ENCODE measurements around the gene SRPRA. TPM values are rescaled to one million over a fixed set of nuclear protein-coding genes. Genes with fewer than 3 reads are reported as not detected.
A peak's percentile ranks its signal among the peaks of the same experiment; 100 is the strongest.
"Not testable (repeated sequence)": the region's sequence is repeated elsewhere in the genome, so short reads cannot be mapped to it uniquely, and the experiment has no call there.

SRPRA gene
- total RNA-seq, 1 donor from 2014 or later: 120 TPM

DNA sequence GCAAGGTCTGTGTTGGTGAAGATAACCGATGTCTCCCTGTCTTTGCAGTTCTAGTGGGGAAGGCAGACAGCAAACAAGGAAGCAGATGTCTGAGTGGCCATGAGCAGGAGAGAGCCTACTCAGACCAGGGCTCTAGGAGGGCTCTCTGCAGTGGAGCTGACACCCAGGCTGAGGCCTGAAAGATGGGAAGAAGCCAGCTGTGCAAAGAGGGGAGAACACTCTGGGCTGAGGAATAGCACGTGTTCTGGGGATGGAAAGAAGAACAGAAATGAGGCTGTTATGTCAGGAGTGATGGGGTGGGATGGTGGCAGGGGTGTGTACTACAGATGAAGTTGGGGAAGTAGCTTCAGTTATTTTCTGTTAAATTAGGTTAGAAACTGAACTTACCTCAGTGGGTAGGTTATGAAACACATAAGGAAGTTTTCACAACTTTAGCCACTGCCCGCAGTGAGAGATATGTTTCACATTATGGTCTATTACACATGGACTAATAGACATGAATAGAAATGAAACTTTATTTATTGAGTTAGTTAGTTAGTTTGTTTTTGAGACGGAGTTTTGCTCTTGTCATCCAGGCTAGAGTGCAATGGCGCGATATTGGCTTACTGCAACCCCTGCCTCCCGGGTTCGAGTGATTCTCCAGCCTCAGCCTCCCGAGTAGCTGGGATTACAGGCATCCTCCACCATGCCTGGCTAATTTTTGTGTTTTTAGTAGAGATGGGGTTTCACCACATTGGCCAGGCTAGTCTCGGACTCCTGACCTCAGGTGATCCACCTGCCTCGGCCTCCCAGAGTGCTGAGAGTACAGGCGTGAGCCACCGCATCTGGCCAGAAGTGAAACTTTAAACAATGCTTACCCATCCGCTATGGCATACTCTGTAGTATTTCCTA is 43.0 kb upstream of the SRPRA start:
- no peak overlapping the region for H3K27ac ChIP-seq

DNA sequence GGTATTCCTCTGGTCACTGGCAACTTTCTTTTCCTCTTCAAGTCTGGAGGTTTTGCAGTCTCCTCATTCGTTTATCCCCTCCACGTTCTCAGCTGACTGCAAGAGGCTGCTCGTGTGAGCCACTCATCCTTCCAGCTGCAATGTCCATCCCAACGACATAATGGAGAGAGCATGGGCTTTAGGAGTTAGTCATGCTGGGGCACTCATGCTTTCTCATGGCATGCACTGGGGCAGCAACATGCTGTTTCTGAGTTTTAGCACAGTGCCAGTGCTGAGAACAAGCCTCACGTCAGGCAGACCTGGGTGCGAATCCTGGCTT is 42.3 kb upstream of the SRPRA start:
- H3K27me3 ChIP-seq: no peaks in the 10 kb centered on the region
- intact Hi-C loops (cut with DNase I): loop anchor here (5.0 kb wide), 2 partner anchors 126 to 171 kb away; no protein-coding TSS in a partner anchor
- no peaks in the 10 kb centered on the region for H3K9me3 ChIP-seq
- ATAC-seq: no peak
- no peak for DNase-seq
- H3K4me1 ChIP-seq: peaks cover 8% of the 10 kb centered on the region
- peak overlapping the region; percentile 47 for H3K27ac ChIP-seq
- H3K36me3 ChIP-seq: peaks cover 7% of the 10 kb centered on the region
- no peak overlapping the region for H3K4me3 ChIP-seq
- TF ChIP-seq, protein P1, sequence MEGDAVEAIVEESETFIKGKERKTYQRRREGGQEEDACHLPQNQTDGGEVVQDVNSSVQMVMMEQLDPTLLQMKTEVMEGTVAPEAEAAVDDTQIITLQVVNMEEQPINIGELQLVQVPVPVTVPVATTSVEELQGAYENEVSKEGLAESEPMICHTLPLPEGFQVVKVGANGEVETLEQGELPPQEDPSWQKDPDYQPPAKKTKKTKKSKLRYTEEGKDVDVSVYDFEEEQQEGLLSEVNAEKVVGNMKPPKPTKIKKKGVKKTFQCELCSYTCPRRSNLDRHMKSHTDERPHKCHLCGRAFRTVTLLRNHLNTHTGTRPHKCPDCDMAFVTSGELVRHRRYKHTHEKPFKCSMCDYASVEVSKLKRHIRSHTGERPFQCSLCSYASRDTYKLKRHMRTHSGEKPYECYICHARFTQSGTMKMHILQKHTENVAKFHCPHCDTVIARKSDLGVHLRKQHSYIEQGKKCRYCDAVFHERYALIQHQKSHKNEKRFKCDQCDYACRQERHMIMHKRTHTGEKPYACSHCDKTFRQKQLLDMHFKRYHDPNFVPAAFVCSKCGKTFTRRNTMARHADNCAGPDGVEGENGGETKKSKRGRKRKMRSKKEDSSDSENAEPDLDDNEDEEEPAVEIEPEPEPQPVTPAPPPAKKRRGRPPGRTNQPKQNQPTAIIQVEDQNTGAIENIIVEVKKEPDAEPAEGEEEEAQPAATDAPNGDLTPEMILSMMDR (IDR thresholded peaks at IDR 0.05): no peak

More for the DNA sequence above, 43.0 kb upstream of the SRPRA start:
- H3K4me3 ChIP-seq: no peak overlapping the region
- peaks cover 7% of the 10 kb centered on the region for H3K36me3 ChIP-seq
- no peak for DNase-seq
- intact Hi-C loops (cut with DNase I): loop anchor here (5.0 kb wide), 2 partner anchors 126 to 171 kb away; no protein-coding TSS in a partner anchor
- peaks cover 8% of the 10 kb centered on the region for H3K4me1 ChIP-seq
- peak; percentile 70 for ATAC-seq
- H3K9me3 ChIP-seq: no peaks in the 10 kb centered on the region
- H3K27me3 ChIP-seq: no peaks in the 10 kb centered on the region
- TF ChIP-seq, protein P1 (IDR thresholded peaks at IDR 0.05): no peak

DNA sequence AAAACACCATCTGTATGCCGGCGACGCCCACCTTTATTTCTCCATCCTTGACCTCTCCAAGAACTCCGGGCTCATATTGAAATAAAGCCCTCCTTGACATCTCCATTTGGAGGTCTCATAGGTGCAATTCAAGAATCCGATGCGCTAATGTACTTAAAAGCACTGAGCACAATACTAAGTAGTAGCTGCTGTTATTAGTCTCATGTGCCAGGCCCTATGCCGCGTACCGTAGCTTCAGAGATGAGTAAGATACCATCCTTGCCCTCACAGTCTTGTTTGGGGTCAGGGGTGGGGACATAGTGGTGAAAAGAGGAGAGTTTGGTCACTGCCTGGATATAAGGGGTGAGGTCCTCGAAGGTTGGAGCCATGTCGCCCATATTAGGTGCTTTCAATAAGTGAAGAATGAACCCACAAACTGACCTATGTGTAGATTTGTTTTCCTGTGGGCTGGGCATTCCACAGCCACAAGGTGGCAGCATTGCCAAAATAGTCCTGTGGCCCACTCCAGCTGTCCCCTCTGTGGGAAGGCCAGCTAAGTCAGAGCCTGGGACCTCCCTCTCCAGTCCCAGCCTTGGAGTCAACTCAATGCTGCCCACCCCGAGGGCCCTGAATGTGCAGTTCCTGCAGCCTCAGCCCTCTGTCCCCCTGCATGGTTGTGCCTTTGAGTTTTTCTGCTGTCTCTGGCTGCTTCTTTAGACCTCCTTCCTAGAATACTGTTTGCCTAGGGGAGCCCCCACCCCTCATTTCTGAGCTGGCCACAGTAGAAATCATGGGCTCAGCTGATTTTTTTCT is 41.7 kb upstream of the SRPRA start:
- DNase-seq (peak; percentile 78), ATAC-seq (peak; percentile 94)
- Histone ChIP-seq H3K27ac (peak overlapping the region; percentile 47), H3K4me3 (no peak overlapping the region), H3K9me3 (no peaks in the 10 kb centered on the region), H3K27me3 (no peaks in the 10 kb centered on the region), H3K36me3 (peaks cover 7% of the 10 kb centered on the region), H3K4me1 (peaks cover 8% of the 10 kb centered on the region)
- TF ChIP-seq, protein P1 (IDR thresholded peaks at IDR 0.05): peak; percentile 90
- intact Hi-C loops (cut with DNase I): loop anchor here (5.0 kb wide), 2 partner anchors 127 to 172 kb away; no protein-coding TSS in a partner anchor

DNA sequence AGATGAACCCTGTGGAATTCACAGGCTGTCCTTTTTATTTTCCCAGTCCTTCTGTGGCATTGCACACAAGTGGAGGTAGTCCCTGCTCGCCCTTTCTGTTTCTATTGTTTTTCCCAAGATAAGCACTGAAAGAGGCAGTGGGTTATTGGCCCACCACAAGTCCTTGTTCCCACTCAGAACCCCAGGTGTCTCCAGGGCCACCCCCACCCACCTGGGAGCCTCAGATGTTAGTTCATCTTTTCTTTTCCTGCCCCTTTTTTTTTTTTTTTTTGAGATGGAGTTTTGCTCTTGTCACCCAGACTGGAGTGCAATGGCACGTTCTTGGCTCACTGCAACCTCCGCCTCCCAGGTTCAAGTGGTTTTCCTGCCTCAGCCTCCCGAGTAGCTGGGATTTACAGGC is 40.1 kb upstream of the SRPRA start:
- H3K36me3 ChIP-seq; intact Hi-C loops (cut with DNase I); H3K27me3 ChIP-seq; ATAC-seq; H3K9me3 ChIP-seq; H3K27ac ChIP-seq; DNase-seq; H3K4me3 ChIP-seq: not testable (repeated sequence)
- peaks cover 17% of the 10 kb centered on the region for H3K4me1 ChIP-seq

DNA sequence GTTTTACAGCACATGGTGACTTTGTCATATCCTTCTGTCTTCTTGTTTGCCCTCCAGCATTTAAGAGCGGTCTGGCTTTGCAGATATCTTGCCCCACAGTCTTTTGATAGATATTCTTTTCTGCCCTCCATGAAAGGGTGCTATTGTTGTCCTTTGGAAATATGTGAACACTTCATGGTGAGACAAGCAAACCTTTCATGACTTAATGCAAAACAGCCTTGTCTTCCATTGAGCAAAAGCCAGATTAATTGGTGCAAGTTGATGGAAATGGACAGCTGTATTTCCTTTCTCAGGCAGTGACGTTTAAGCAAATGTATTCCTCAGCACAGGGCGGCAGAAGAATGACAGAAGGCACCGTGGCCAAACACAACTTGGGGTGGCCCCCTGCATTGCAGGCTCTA is 39.6 kb upstream of the SRPRA start:
- peaks cover 7% of the 10 kb centered on the region for H3K36me3 ChIP-seq
- TF ChIP-seq, protein P1 (IDR thresholded peaks at IDR 0.05): no peak
- peaks cover 17% of the 10 kb centered on the region for H3K4me1 ChIP-seq
- intact Hi-C loops (cut with DNase I): no loop called here
- no peak for ATAC-seq
- DNase-seq: no peak
- no peaks in the 10 kb centered on the region for H3K27me3 ChIP-seq
- no peak overlapping the region for H3K4me3 ChIP-seq
- H3K27ac ChIP-seq: no peak overlapping the region
- H3K9me3 ChIP-seq: no peaks in the 10 kb centered on the region

DNA sequence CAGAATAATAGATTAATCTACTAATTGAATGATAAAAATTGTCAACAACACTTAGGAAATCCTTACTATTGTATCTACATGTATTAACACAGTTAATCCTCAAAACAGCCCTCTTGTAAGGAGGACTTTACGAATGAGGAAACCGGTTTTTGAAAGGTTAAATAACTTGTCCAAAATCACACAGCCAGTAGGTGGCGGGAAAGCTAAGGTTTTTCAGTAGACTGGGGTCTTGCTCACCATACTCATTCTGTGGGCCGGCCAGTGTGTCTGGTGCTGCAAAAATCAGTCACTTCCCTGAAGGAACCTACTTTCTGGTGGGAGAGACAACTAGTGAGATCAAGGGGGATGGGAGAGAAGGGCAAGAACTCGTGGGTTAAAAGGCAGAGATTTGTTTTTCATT is 39.0 kb upstream of the SRPRA start:
- TF ChIP-seq, protein P1 (IDR thresholded peaks at IDR 0.05): peak; percentile 23
- Histone ChIP-seq H3K9me3 (no peaks in the 10 kb centered on the region), H3K27ac (no peak overlapping the region), H3K36me3 (peaks cover 7% of the 10 kb centered on the region), H3K4me3 (no peak overlapping the region), H3K4me1 (peaks cover 17% of the 10 kb centered on the region), H3K27me3 (no peaks in the 10 kb centered on the region)
- intact Hi-C loops (cut with DNase I): no loop called here
- DNase-seq (no peak), ATAC-seq (no peak)

All from upper lobe of right lung (tissue), 1 donor.